Gastrocnemius medialis (tissue), 4 donors: ENCODE results near the gene SEC14L1.
"Not testable (repeated sequence)": the region's sequence is repeated elsewhere in the genome, so short reads cannot be mapped to it uniquely, and the experiment has no call there.

ENCODE experiments used
- POLR2A ChIP-seq, 2 donors: fragments of 450-650 bp; IDR thresholded peaks; one replicate each; pipeline ENCODE4 v1.6.1; 2017; ENCODE audit warnings: antibody characterized with exemption in 2 of 2, mild to moderate bottlenecking in 2 of 2, moderate library complexity in 2 of 2
- TF ChIP-seq, protein P1 (sequence below), 5 experiments: fragments of 450-650 bp in 3 of 5; fragments of 200-600 bp in 2 of 5; sonication (generic) in 2 of 5; IDR thresholded peaks in 4 of 5; conservative IDR thresholded peaks in 1 of 5; 1 replicate in 4 of 5; 2 replicates in 1 of 5; pipeline ENCODE4 v1.5.1; 2016 to 2019; ENCODE audit warnings: antibody characterized with exemption in 5 of 5, mild to moderate bottlenecking in 3 of 5, moderate library complexity in 3 of 5

DNA sequence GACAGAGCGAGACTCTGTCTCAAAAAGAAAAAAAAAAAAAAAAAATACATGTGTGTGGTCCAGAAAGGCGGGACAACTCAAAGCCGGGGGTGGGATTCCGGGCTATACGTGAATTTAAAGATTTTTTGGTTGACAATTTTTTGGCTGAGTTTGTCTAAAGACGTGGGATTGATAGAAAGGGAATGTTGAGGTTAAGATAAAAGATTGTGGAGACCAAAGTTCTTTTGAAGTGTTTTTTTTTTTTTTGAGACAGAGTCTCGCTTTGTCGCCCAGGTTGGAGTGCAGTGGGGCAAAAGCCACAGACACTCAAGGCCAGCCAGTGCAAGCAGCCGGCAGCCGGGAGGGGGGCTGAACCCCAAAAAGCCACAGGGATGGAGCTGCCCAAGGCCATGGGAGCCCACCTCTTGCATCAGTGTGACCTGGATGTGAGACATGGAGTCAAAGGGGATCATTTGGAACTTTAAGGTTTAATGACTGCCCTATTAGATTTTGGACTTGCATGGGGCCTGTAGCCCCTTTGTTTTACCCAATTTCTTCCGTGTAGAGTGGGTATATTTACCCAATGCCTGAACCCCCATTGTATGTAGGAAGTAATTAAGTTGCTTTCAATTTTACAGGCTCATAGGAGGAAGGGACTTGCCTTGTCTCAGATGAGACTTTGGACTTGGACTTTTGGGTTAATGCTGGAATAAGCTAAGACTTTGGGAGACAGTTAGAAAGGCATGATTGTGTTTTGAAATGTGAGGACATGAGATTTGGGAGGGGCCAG lies 29.4 kb upstream of the SEC14L1 start:
- TF ChIP-seq, protein P1, sequence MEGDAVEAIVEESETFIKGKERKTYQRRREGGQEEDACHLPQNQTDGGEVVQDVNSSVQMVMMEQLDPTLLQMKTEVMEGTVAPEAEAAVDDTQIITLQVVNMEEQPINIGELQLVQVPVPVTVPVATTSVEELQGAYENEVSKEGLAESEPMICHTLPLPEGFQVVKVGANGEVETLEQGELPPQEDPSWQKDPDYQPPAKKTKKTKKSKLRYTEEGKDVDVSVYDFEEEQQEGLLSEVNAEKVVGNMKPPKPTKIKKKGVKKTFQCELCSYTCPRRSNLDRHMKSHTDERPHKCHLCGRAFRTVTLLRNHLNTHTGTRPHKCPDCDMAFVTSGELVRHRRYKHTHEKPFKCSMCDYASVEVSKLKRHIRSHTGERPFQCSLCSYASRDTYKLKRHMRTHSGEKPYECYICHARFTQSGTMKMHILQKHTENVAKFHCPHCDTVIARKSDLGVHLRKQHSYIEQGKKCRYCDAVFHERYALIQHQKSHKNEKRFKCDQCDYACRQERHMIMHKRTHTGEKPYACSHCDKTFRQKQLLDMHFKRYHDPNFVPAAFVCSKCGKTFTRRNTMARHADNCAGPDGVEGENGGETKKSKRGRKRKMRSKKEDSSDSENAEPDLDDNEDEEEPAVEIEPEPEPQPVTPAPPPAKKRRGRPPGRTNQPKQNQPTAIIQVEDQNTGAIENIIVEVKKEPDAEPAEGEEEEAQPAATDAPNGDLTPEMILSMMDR (IDR thresholded peaks at IDR 0.05 in 4 of 5, conservative IDR thresholded peaks at IDR 0.05 in 1 of 5), result not testable (repeated sequence)
- TF ChIP-seq POLR2A (IDR thresholded peaks at IDR 0.05), result not testable (repeated sequence)
